HEK293 (cell line): ENCODE results near the gene STK4.

Source experiments
- CTCF ChIA-PET: fragments of 350-600 bp; formaldehyde crosslinking; extraction: SDS; loops from one replicate; lab custom pipeline; 2021; ENCODE audit warnings: antibody characterized with exemption; lab: Yijun Ruan, JAX
- POLR2A ChIA-PET: fragments of 300-600 bp; formaldehyde crosslinking; extraction: SDS; loops from one replicate; lab custom pipeline; 2020; ENCODE audit warnings: antibody characterized with exemption, inconsistent platforms; lab: Yijun Ruan, JAX
- H3K27ac ChIP-seq: fragments of 200-500 bp; sonication (Bioruptor generic); 2 replicates; pipeline ENCODE4 v1.5.1; 2014; ENCODE audit warnings: low read depth, low read length, control low read depth, inconsistent platforms; ENCODE audit errors: extremely low read depth
- H3K36me3 ChIP-seq, 2 experiments: fragments of 200-500 bp in 1 of 2; sonication (Bioruptor generic) in 1 of 2; 1 replicate in 1 of 2; 2 replicates in 1 of 2; pipeline ENCODE4 v1.5.1; 2014 to 2017; ENCODE audit warnings: inconsistent platforms in 2 of 2, low read length in 2 of 2; ENCODE audit not compliant: control insufficient read depth in 2 of 2, insufficient read depth in 1 of 2
- H3K4me1 ChIP-seq: fragments of 200-500 bp; sonication (Bioruptor generic); 2 replicates; pipeline ENCODE4 v1.5.1; 2014; ENCODE audit warnings: mild to moderate bottlenecking, low read length, inconsistent platforms; ENCODE audit not compliant: control insufficient read depth, insufficient read depth
- H3K4me3 ChIP-seq: 2 replicates; pipeline ENCODE4 v1.5.1; 2011; ENCODE audit warnings: low read depth, mild to moderate bottlenecking, control low read depth, low read length, moderate library complexity
- H3K9me3 ChIP-seq: fragments of 200-500 bp; sonication (Bioruptor generic); 2 replicates; pipeline ENCODE4 v1.5.1; 2014; ENCODE audit warnings: low read depth, low read length, inconsistent platforms; ENCODE audit not compliant: control insufficient read depth, insufficient read depth
- AEBP2 ChIP-seq: fragments of 450-650 bp; formaldehyde crosslinking; IDR thresholded peaks from 2 replicates; pipeline ENCODE4 v1.5.1; 2016; ENCODE audit warnings: missing biosample characterization, missing genetic modification characterization, borderline replicate concordance
- ZBTB11 ChIP-seq: fragments of 450-650 bp; formaldehyde crosslinking; conservative IDR thresholded peaks from 2 replicates; pipeline ENCODE4 v1.5.1; 2016; ENCODE audit warnings: low read depth, missing biosample characterization, missing genetic modification characterization
- ZBTB49 ChIP-seq: fragments of 450-650 bp; formaldehyde crosslinking; IDR thresholded peaks from 2 replicates; pipeline ENCODE4 v1.5.1; 2016; ENCODE audit warnings: missing biosample characterization, missing genetic modification characterization, low read depth
- ZEB2 ChIP-seq: fragments of 450-650 bp; formaldehyde crosslinking; IDR thresholded peaks from 2 replicates; pipeline ENCODE4 v1.5.1; 2016; ENCODE audit warnings: missing biosample characterization, missing genetic modification characterization
- ZFHX2 ChIP-seq: fragments of 450-650 bp; formaldehyde crosslinking; conservative IDR thresholded peaks from 2 replicates; pipeline ENCODE4 v1.5.1; 2016; ENCODE audit warnings: missing biosample characterization, missing genetic modification characterization
- ZNF133 ChIP-seq: fragments of 450-650 bp; formaldehyde crosslinking; IDR thresholded peaks from 2 replicates; pipeline ENCODE4 v1.5.1; 2016; ENCODE audit warnings: missing biosample characterization, missing genetic modification characterization
- ZNF18 ChIP-seq: fragments of 450-650 bp; formaldehyde crosslinking; IDR thresholded peaks from 2 replicates; pipeline ENCODE4 v1.5.1; 2016; ENCODE audit warnings: missing biosample characterization, missing genetic modification characterization
- ZNF302 ChIP-seq: fragments of 450-650 bp; formaldehyde crosslinking; IDR thresholded peaks from 2 replicates; pipeline ENCODE4 v1.5.1; 2016; ENCODE audit warnings: missing biosample characterization, missing genetic modification characterization, low read depth
- ZNF324 ChIP-seq: fragments of 450-650 bp; formaldehyde crosslinking; IDR thresholded peaks from 2 replicates; pipeline ENCODE4 v1.5.1; 2016; ENCODE audit warnings: missing biosample characterization, missing genetic modification characterization
- ZNF48 ChIP-seq: fragments of 450-650 bp; formaldehyde crosslinking; IDR thresholded peaks from 2 replicates; pipeline ENCODE4 v1.5.1; 2016; ENCODE audit warnings: missing biosample characterization, missing genetic modification characterization
- ZNF488 ChIP-seq: fragments of 450-650 bp; formaldehyde crosslinking; IDR thresholded peaks from 2 replicates; pipeline ENCODE4 v1.5.1; 2016; ENCODE audit warnings: missing biosample characterization, missing genetic modification characterization
- ZNF530 ChIP-seq: fragments of 450-650 bp; formaldehyde crosslinking; IDR thresholded peaks from 2 replicates; pipeline ENCODE4 v1.5.1; 2016; ENCODE audit warnings: low read depth, missing biosample characterization, missing genetic modification characterization
- ZNF624 ChIP-seq: fragments of 450-650 bp; formaldehyde crosslinking; IDR thresholded peaks from 2 replicates; pipeline ENCODE4 v1.5.1; 2017; ENCODE audit warnings: missing biosample characterization, missing genetic modification characterization

STK4 gene

GRCh38 chr20:44921447-44921846, 44.9 kb upstream of the STK4 start:
- ChIA-PET POLR2A (no interaction called here), CTCF (interaction anchor here (0.6 kb wide), 1 partner anchor 239 kb away, joined by 4 read pairs; no protein-coding TSS in a partner anchor)
- H3K9me3 ChIP-seq: no peaks in the 10 kb centered on the region
- H3K4me1 ChIP-seq: no peaks in the 10 kb centered on the region
- no peak for TF ChIP-seq ZNF324 (tag by site-specific recombination)
- H3K27ac ChIP-seq: no peak overlapping the region
- H3K36me3 ChIP-seq: peaks cover 8 to 78% of the 10 kb centered on the region in 2 experiments; a peak in 2 of 3 replicates
- no peak overlapping the region for H3K4me3 ChIP-seq

DNA sequence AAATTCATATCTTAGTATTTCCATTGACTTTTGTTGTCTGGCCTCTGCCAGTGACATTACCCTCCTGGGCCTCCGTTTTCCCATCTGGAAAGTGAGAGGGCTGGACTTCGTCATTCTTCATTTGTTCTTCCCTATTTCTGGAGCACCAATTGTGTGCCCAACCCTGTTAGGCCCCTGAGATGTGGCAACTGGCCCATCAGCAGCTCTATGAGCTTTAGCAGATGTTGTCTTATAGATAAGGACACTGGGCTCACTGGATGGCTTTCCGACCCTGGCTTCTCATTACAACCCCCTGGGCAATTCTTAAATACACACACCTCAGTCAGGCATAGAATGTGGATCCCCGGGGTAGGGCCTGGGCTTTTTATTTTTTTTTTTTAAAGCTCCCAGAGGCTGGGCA, 41.8 kb upstream of the STK4 start:
- ChIA-PET CTCF (interaction anchor here (0.5 kb wide), 1 partner anchor 89 kb away, joined by 3 read pairs; no protein-coding TSS in a partner anchor), POLR2A (interaction anchor here (1.2 kb wide), 1 partner anchor 29 kb away, joined by 3 read pairs; no protein-coding TSS in a partner anchor)
- TF ChIP-seq ZNF302 (tag by site-specific recombination): no peak
- no peak for TF ChIP-seq ZNF624 (tag by site-specific recombination)
- TF ChIP-seq ZNF530 (tag by site-specific recombination): no peak
- TF ChIP-seq ZNF48 (tag by site-specific recombination): no peak
- TF ChIP-seq ZNF488: no peak
- TF ChIP-seq ZBTB49 (tag by site-specific recombination): no peak
- TF ChIP-seq ZNF18 (tag by site-specific recombination): no peak
- no peak for TF ChIP-seq AEBP2 (tag by site-specific recombination)
- TF ChIP-seq ZBTB11: no peak
- TF ChIP-seq ZEB2 (tag by site-specific recombination): no peak
- TF ChIP-seq ZNF133 (tag by site-specific recombination): no peak
- TF ChIP-seq ZFHX2: no peak
- no peaks in the 10 kb centered on the region for H3K9me3 ChIP-seq
- H3K36me3 ChIP-seq: peaks cover 4 to 57% of the 10 kb centered on the region in 2 experiments; a peak in 2 of 3 replicates
- no peaks in the 10 kb centered on the region for H3K4me1 ChIP-seq
- H3K4me3 ChIP-seq: no peak overlapping the region
- H3K27ac ChIP-seq: no peak overlapping the region
